ENCODE results near the gene ACTN1.

DNA sequence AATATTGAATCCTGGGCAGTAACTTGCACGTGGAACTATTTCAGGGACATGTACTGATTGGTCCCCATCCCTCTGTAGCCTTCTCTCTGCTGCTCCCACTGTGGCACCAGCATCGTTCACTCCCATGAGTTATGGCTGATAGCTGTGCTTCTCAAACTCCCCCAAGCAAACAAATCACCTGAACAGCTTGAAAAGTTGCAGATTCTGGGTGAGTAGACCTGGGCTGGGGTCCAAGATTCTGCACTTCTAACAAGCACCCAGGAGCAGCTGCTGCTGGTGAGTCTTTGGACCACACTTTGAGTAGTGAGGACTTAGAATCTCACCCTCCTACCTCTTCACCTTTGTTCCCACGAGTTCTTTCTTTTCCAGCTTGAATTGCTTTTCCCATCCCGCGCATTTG lies 136.8 kb downstream of the ACTN1 start:
- TF ChIP-seq, protein P1, sequence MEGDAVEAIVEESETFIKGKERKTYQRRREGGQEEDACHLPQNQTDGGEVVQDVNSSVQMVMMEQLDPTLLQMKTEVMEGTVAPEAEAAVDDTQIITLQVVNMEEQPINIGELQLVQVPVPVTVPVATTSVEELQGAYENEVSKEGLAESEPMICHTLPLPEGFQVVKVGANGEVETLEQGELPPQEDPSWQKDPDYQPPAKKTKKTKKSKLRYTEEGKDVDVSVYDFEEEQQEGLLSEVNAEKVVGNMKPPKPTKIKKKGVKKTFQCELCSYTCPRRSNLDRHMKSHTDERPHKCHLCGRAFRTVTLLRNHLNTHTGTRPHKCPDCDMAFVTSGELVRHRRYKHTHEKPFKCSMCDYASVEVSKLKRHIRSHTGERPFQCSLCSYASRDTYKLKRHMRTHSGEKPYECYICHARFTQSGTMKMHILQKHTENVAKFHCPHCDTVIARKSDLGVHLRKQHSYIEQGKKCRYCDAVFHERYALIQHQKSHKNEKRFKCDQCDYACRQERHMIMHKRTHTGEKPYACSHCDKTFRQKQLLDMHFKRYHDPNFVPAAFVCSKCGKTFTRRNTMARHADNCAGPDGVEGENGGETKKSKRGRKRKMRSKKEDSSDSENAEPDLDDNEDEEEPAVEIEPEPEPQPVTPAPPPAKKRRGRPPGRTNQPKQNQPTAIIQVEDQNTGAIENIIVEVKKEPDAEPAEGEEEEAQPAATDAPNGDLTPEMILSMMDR (conservative IDR thresholded peaks at IDR 0.05; ENCODE audit: low read depth, low read length) = no peak
- TF ChIP-seq EZH2 (IDR thresholded peaks at IDR 0.05; ENCODE audit: borderline replicate concordance, low read depth, low read length, poor library complexity, severe bottlenecking) = no peak
